ENCODE measurements around the gene NEDD4L.

The NEDD4L gene

DNA sequence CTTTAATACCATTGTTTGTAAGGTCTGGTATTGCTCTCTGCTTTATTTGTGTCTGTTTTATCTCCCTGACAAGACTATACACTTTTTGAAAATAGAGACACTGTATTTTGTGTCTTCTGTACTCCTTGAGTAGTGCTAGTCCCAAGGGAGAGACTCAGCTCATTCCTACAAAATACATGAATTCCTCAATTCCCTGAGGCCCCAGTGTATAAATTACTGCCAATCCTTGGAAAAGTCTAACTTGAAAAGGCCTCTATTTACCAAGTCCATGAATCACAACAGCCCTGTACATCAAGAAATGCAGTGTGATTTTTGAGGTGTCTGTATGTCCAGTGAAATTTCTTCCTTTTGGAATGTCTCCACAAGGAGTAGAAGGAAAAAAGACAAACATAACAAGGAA lies 34.9 kb upstream of the NEDD4L start:
- no peak for ATAC-seq
- TF ChIP-seq ESRRG (CRISPR knock-in tag; IDR thresholded peaks at IDR 0.05) = no peak
- TF ChIP-seq CSDC2 (CRISPR knock-in tag; IDR thresholded peaks at IDR 0.05) = no peak
- no peak for TF ChIP-seq ZNF70 (CRISPR knock-in tag; IDR thresholded peaks at IDR 0.05)
- TF ChIP-seq PPARA (CRISPR knock-in tag; IDR thresholded peaks at IDR 0.05; ENCODE audit: borderline replicate concordance) = no peak
- no peak for TF ChIP-seq TCF4 (CRISPR knock-in tag; IDR thresholded peaks at IDR 0.05; ENCODE audit: borderline replicate concordance)
- TF ChIP-seq, protein P1, sequence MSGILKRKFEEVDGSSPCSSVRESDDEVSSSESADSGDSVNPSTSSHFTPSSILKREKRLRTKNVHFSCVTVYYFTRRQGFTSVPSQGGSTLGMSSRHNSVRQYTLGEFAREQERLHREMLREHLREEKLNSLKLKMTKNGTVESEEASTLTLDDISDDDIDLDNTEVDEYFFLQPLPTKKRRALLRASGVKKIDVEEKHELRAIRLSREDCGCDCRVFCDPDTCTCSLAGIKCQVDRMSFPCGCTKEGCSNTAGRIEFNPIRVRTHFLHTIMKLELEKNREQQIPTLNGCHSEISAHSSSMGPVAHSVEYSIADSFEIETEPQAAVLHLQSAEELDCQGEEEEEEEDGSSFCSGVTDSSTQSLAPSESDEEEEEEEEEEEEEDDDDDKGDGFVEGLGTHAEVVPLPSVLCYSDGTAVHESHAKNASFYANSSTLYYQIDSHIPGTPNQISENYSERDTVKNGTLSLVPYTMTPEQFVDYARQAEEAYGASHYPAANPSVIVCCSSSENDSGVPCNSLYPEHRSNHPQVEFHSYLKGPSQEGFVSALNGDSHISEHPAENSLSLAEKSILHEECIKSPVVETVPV (CRISPR knock-in tag; IDR thresholded peaks at IDR 0.05) = no peak
- no peak for TF ChIP-seq TOX (CRISPR knock-in tag; IDR thresholded peaks at IDR 0.05; ENCODE audit: borderline replicate concordance)

DNA sequence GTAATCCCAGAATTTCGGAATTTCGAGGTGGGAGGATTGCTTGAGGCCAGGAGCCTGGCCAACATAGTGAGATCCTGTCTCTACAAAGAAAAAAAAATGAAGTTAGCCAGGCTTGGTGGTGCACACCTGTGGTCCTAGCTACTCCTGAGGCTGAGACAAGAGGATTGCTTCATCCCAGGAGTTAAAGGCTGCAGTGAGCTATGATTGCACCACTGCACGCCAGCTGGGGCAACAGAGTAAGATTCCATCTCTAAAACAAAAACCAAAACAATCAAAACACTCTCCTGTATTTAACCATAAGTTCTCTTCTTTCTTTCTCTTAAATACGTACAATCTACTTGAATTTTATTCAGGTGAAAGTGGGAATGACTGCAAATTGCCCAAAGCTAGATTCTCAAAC lies 33.8 kb upstream of the NEDD4L start:
- no peak for ATAC-seq
- TF ChIP-seq PPARA (CRISPR knock-in tag; IDR thresholded peaks at IDR 0.05; ENCODE audit: borderline replicate concordance) (no peak), SNAI2 (CRISPR knock-in tag; IDR thresholded peaks at IDR 0.05) (no peak), ZFP3 (CRISPR knock-in tag; IDR thresholded peaks at IDR 0.05) (no peak), ZNF70 (CRISPR knock-in tag; IDR thresholded peaks at IDR 0.05) (no peak), GLIS3 (CRISPR knock-in tag; IDR thresholded peaks at IDR 0.05) (no peak), RARB (CRISPR knock-in tag; IDR thresholded peaks at IDR 0.05) (no peak), OSR1 (CRISPR knock-in tag; IDR thresholded peaks at IDR 0.05) (no peak), ESRRG (CRISPR knock-in tag; IDR thresholded peaks at IDR 0.05) (no peak), TCF4 (CRISPR knock-in tag; IDR thresholded peaks at IDR 0.05; ENCODE audit: borderline replicate concordance) (no peak), ZC3H10 (CRISPR knock-in tag; IDR thresholded peaks at IDR 0.05) (no peak), ARNTL (CRISPR knock-in tag; IDR thresholded peaks at IDR 0.05; ENCODE audit: borderline replicate concordance, low read depth) (no peak)

DNA sequence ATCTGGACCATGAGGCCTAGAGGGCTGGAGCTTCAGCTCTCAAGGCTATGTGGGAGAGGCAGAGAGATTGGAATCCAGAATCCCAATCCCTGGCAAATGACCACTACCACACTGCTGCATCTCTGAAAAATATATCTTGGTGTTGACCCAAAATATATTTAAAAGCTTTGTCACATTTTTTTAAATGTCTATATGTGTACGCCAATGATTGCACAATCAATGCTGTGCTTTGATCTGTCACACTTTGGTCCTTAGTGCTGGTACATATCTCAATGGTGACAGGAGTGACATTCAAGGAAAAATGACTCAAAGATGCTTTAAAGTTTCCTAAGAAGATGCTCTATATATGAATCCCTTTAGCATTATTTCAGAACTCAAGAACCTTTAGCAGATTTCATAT lies 31.7 kb upstream of the NEDD4L start:
- TF ChIP-seq SNAI2 (CRISPR knock-in tag; IDR thresholded peaks at IDR 0.05) (no peak), TCF4 (CRISPR knock-in tag; IDR thresholded peaks at IDR 0.05; ENCODE audit: borderline replicate concordance) (no peak), ARNTL (CRISPR knock-in tag; IDR thresholded peaks at IDR 0.05; ENCODE audit: borderline replicate concordance, low read depth) (no peak), ZC3H10 (CRISPR knock-in tag; IDR thresholded peaks at IDR 0.05) (no peak), TOX (CRISPR knock-in tag; IDR thresholded peaks at IDR 0.05; ENCODE audit: borderline replicate concordance) (no peak), ZNF70 (CRISPR knock-in tag; IDR thresholded peaks at IDR 0.05) (no peak)
- TF ChIP-seq, protein P2, sequence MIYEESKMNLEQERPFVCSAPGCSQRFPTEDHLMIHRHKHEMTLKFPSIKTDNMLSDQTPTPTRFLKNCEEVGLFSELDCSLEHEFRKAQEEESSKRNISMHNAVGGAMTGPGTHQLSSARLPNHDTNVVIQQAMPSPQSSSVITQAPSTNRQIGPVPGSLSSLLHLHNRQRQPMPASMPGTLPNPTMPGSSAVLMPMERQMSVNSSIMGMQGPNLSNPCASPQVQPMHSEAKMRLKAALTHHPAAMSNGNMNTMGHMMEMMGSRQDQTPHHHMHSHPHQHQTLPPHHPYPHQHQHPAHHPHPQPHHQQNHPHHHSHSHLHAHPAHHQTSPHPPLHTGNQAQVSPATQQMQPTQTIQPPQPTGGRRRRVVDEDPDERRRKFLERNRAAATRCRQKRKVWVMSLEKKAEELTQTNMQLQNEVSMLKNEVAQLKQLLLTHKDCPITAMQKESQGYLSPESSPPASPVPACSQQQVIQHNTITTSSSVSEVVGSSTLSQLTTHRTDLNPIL (CRISPR knock-in tag; IDR thresholded peaks at IDR 0.05; ENCODE audit: low read depth) = no peak
- ATAC-seq = no peak

DNA sequence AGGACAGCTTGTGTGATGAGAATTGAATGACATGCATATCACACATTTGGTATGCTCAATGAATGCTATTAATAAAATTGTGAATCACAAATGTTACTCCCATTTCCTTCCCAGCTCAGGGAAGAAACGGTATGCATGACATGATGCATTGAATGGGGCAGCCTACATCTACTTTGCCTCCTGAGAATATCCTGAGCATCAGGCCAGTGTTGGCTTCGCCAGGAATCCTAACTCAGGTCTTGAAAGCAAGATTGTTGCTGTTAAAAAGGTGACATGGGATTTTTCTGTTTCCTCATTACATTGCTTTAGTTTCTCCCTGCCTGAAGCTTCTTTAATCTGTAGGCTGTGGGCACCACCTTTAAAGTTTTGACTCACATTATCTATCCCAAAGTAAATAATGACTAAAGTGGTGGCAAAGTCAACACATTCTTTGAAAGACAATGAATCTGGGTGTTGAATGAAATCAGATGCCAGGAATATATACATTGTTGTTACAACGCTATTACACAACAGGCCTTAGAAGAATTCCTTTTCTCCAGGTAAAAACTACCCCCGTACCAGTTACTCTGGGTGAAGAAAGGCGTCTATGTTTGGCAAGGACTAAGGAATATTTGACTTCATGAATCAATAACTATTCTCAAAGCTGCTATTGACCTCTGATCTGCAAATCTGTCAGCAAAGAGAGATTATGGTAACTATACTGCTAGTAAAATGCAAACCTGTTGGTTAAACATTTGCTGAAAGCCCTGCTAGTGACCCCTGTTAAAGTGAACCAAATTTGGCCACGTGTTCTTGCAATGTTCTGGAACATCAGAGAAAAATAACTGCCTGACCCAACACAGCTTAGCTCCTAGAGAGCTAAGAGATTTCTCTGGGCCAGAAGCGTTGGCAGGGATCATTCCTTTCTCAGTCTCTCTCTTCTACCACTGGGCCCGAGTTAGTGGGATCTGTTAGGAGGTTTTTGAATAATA lies 30.5 kb upstream of the NEDD4L start:
- no peak for ATAC-seq
- TF ChIP-seq, protein P3, sequence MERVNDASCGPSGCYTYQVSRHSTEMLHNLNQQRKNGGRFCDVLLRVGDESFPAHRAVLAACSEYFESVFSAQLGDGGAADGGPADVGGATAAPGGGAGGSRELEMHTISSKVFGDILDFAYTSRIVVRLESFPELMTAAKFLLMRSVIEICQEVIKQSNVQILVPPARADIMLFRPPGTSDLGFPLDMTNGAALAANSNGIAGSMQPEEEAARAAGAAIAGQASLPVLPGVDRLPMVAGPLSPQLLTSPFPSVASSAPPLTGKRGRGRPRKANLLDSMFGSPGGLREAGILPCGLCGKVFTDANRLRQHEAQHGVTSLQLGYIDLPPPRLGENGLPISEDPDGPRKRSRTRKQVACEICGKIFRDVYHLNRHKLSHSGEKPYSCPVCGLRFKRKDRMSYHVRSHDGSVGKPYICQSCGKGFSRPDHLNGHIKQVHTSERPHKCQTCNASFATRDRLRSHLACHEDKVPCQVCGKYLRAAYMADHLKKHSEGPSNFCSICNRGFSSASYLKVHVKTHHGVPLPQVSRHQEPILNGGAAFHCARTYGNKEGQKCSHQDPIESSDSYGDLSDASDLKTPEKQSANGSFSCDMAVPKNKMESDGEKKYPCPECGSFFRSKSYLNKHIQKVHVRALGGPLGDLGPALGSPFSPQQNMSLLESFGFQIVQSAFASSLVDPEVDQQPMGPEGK (CRISPR knock-in tag; IDR thresholded peaks at IDR 0.05; ENCODE audit: borderline replicate concordance) = no peak
- no peak for TF ChIP-seq TOX (CRISPR knock-in tag; IDR thresholded peaks at IDR 0.05; ENCODE audit: borderline replicate concordance)
- TF ChIP-seq, protein P4, sequence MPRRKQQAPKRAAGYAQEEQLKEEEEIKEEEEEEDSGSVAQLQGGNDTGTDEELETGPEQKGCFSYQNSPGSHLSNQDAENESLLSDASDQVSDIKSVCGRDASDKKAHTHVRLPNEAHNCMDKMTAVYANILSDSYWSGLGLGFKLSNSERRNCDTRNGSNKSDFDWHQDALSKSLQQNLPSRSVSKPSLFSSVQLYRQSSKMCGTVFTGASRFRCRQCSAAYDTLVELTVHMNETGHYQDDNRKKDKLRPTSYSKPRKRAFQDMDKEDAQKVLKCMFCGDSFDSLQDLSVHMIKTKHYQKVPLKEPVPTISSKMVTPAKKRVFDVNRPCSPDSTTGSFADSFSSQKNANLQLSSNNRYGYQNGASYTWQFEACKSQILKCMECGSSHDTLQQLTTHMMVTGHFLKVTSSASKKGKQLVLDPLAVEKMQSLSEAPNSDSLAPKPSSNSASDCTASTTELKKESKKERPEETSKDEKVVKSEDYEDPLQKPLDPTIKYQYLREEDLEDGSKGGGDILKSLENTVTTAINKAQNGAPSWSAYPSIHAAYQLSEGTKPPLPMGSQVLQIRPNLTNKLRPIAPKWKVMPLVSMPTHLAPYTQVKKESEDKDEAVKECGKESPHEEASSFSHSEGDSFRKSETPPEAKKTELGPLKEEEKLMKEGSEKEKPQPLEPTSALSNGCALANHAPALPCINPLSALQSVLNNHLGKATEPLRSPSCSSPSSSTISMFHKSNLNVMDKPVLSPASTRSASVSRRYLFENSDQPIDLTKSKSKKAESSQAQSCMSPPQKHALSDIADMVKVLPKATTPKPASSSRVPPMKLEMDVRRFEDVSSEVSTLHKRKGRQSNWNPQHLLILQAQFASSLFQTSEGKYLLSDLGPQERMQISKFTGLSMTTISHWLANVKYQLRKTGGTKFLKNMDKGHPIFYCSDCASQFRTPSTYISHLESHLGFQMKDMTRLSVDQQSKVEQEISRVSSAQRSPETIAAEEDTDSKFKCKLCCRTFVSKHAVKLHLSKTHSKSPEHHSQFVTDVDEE (CRISPR knock-in tag; IDR thresholded peaks at IDR 0.05) = no peak
